Measurements from ENCODE around the gene DHRS1.

The DHRS1 gene

DNA sequence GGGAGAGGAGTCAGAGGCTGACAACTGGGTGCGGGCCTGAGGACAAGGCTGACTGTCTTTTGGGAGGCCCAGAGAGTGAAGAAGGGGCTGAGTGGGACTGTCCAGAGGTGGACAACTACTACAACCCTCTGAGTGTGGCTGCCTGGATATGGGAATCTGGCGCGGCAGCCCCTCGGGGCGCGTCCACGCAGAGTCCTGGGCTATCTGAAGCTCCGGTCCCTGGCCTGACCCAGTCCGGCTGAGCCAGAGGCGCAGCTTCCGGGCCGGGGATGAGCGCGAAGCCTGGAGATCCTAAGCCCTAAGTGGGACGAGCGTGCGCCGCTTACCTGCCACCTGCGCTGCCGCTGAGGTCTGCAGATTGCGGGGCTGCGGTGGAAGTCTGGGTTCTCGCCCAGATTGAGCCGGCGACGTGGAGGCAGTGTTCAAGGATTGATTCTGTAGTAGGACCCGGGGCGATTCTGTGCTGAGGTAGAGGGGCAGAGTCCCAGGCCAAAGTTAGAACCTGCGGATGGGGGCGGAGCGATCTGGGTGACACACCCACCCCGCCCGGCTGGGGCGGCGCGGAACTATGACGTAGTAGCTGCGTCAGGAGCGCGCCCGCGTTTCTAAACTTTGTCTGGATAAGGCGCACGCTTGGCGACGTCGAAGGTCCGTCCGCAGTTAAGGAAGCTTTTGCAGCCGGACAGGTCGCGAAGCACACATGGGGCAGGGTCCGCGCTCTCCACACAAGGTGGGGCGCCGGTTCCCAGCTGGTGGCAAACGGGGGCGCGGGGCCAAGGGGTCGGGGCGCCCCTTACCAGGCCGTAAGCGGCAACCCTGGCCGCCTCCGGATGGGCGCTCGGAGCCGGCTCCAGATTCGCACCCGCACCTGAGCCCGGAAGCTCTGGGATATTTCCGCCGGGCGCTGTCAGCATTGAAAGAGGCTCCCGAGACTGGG lies at the start of gene DHRS1, which contains the start of gene NOP9:
Gene DHRS1, minus strand, starts transcription at position 526 of the 937 bp plus-strand sequence. CDS start 674 bp downstream, outside the sequence.
Gene NOP9, plus strand, starts transcription at position 596 of the 937 bp plus-strand sequence. Its CDS starts 105 bp downstream, at position 701.
- peak; percentile 61 for DNase-seq (ENCODE audit: low read depth)

DNA sequence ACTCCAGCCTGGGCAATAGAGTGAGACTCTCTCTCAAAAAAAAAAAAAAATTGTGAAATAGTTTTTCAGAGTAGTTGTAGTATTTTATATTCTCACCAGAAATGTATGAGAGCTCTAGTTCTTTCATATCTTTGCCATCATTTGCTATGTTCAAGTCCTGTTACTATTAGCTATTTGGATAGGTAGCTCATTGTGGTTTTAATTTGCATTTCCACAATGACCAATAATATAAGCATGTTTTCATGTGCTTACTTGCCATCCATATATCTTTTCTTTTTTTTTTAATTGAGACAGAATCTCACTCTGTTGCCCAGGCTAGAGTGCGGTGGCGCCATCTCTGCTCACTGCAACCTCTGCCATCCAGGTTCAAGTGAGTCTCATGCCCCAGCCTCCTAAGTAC lies 48.6 kb upstream of the DHRS1 start:
- no peak for DNase-seq (ENCODE audit: low read depth)

GRCh38 chr14:24347134-24347533 lies 47.6 kb upstream of the DHRS1 start:
- DNase-seq (ENCODE audit: low read depth), result no peak

GRCh38 chr14:24343795-24344660 lies 44.4 kb upstream of the DHRS1 start:
- no peak for DNase-seq (ENCODE audit: low read depth)

GRCh38 chr14:24342889-24343288 lies 43.3 kb upstream of the DHRS1 start:
- DNase-seq (ENCODE audit: low read depth), result no peak

GRCh38 chr14:24340606-24341005 lies 41.0 kb upstream of the DHRS1 start:
- DNase-seq (ENCODE audit: low read depth), result no peak

DNA sequence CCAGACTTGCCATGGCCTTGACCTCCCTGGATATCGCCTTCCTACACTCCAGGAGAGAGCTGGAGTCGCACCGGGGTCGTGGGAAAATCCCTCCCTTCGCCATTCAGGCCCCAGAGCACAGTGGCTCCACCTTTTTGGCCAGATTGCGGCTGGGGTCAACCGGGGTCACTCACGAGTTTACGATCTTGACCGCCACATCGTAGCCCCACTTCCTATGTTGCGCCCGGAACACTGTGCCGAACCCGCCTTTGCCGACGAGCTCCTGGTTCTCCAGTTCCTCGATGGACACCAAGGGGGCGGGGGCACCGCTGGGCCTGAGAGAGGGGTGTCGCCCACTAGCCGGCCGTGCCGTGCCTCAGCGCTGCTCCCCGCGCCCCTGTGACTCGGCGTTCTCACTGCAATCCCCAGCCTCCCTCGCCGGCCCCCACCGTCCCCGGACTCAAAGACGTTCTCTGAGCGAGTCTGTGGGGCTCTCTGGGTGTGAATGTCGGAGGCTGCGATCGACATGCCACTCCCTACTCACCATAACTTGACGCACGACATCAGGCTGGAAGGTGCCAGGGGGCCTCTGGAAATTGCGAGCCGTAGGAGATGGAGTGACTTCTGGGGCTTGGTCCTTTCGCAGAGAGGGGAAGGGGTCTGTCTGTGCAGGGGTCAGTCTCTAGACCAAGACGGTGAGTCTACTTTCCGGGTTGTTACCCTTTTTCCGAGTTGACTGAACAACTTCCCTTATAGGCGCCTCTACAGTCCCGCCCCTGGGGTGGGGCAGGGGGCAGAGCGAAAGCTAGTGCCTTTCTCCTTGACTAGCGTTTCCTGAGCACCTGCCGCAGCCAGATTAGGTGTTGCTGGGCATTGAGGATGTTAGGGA lies 39.9 kb upstream of the DHRS1 start, which contains the start of gene RIPK3:
Gene RIPK3, minus strand, starts transcription at position 708 of the 868 bp plus-strand sequence. Its CDS starts 165 bp downstream, at position 543.
- DNase-seq (ENCODE audit: low read depth), result no peak

DNA sequence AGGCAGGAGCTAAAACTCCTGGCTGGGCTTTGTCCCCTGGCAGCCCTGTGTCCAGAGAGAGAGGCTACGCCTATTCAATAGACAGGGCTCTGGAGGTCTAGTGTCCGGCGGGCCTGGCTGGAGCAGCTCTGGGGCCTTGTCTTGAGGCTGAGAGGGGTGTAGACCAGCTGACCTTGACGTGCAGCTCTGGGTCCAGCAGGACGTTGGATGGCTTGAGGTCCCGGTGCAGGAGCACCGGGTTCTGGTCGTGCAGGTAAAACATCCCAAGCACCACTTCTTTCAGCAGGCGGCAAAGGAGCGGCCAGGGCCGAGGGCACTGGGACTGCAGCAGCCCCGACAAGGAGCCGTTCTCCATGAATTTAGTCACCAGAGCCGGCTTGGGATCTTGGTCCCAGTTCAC lies 39.3 kb upstream of the DHRS1 start:
- DNase-seq (ENCODE audit: low read depth), result no peak

- DNase-seq (ENCODE audit: low read depth), result no peak
Measured at GRCh38 chr14:24337824-24338175, 38.2 kb upstream of the DHRS1 start.

- DNase-seq (ENCODE audit: low read depth), result no peak
Measured at GRCh38 chr14:24337144-24337823, 37.7 kb upstream of the DHRS1 start.

GRCh38 chr14:24335461-24336171 lies 36.0 kb upstream of the DHRS1 start:
- no peak for DNase-seq (ENCODE audit: low read depth)

GRCh38 chr14:24334431-24335291 lies 35.1 kb upstream of the DHRS1 start, which contains the start of gene ADCY4:
TSS of gene ADCY4 (minus strand) at chr14:24335071. CDS start at chr14:24334652, 419 bp downstream.
- no peak for DNase-seq (ENCODE audit: low read depth)

DNA sequence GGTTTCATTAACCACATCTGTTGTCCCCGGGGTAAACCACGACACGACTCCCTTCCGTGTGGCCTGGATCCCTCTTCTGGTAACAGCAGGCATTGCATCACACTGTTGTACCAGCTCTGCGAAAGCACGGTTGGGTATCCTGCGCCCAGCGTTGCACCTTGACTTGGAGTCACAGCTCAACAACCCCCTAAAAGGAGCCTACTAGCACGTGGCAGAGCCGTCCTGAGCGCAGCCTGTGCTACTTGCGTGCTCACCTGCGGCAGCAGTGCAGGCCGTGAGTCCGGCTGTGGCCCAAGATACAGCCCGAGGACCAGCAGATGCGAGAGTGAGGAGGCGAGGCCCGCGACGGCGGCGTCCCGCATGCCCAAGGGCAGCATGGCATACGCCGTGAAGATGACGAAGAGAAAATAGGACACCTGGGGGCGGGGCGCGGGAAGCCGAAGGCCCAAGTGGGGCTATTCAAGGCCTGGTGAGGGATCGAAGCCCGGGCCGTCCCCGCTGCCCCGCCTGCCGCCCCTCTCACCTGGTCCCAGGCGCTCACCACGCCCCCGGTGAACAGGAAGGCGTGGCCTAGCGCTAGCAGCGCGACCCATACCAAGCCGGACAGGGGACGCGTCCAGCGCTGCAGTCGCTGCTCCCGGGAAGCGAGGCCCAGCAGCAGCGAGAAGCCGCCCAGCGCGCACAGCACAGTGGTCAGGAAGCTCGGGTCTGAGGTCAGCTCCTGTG lies 32.9 kb upstream of the DHRS1 start:
- DNase-seq (ENCODE audit: low read depth), result no peak

- no peak for DNase-seq (ENCODE audit: low read depth)
Measured at GRCh38 chr14:24331731-24332267, 32.2 kb upstream of the DHRS1 start.

DNA sequence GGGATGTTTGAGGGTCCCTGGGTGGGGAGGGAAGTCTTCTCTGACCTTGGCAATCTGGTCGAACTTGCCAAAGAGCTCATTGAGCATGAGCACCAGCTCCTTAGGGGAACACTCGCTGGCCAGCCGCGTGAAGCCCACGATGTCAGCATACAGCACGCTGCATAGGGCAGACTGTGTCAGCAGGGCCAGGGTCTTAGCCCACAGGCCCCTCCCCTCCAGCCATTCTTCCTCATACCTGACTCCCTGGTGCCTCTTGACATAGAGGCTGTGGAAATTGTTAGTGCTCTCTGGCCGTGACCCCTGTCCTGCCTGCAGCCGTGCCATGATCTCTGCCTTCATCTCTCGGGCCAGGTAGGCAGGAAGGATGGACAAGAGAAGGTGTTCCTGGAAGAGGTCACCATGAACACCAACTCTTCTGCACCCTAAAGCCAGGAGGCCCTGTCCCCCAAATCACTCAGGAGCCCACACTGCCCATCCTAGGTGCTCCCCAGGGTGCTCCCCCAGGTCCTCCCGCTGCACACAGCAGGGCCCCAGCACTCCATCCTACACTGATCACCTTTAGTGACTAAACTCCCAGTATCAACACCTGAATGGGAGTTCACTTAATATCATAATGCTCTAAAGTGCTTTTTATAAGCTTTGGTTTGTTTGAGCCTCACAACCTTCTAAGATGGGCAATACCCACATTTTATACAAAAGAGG lies 31.5 kb upstream of the DHRS1 start:
- DNase-seq (ENCODE audit: low read depth), result no peak

DNA sequence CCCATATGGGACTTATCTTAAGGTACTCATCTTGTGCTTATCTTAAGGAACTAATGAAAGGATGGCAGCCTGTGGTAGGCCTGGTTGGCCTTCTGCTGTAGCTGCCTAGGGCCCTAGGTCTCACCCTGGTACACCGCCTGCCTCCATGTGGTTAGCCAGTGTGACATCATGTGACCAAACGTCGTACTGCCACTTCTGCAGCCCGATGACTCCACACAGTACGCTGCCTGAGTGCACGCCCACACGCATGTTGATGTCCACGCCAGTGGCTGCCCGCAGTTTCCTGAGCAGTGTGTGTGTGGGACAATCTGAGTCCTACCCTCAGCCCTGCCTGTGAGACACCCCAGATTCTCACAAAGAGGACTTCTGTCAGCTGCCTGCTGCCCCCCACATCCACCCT lies 30.2 kb upstream of the DHRS1 start:
- no peak for DNase-seq (ENCODE audit: low read depth)

DNA sequence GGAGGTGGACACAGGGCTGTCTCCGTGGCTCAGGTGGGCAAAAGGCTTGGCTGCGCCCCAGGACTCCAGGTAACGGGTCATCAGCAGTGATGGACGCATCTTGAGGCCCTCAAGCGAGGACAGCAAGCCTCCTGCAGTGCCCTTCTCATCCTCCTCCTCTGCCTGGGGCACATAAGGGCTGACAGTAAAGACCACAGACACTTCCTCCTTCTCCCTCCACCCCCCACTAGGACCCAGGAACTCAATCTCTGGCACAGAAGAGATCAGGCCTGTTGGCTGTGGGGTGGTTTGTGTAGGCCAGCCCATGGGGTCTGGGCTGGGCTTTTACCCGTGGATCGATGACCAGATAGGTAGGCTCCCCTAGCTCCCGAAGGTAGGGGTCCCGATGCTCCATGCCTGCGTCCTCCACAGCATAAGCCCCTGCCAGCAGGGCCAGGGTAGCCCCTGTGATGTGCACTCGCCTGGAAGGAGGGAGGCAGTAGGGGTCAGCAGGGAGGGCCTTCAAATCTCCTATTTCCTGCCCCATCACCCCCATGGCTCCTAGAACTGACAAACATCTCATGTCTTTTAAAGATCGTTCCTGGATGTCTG lies 29.6 kb upstream of the DHRS1 start:
- no peak for DNase-seq (ENCODE audit: low read depth)

Measured in HS-5 (cell line).